ENCODE results near the gene IFITM5. TPM values are rescaled to one million over a fixed set of nuclear protein-coding genes. Genes with fewer than 3 reads are reported as not detected.

The IFITM5 gene
- total RNA-seq (not detected in 2 replicates), polyA plus RNA-seq (not detected in 2 replicates), polyA minus RNA-seq (not detected in 2 replicates)
- not detected for total RNA-seq (2013)

- Mint-ChIP-seq H3K27ac (peak within 1 kb of the TSS; percentile 26), H3K4me3 (no peak within 1 kb of the TSS), H3K27me3 (peaks cover 7% of the 10 kb centered on the region), H3K9me3 (ENCODE audit: insufficient read depth) (no peaks in the 10 kb centered on the region), H3K4me1 (peaks cover 23% of the 10 kb centered on the region)
- TF ChIP-seq EZH2 (IDR thresholded peaks at IDR 0.05; ENCODE audit: borderline replicate concordance, insufficient read depth, low read depth, low read length, poor library complexity, severe bottlenecking), result no peak
- TF ChIP-seq CTCF (IDR thresholded peaks at IDR 0.05), result no peak
- CTCF ChIA-PET, result interaction anchor here (1.2 to 5.1 kb wide), 3 partner anchors 10 to 48 kb away, joined by 3 to 32 read pairs (median 6); no protein-coding TSS in a partner anchor
- POLR2A ChIA-PET, result interaction anchor here (1.0 to 1.1 kb wide), 2 partner anchors 11 to 90 kb away, joined by 3 read pairs; partner anchors contain the start of gene PGGHG
- no peak within 1 kb of the TSS for H3K4me2 ChIP-seq (replicated peaks; ENCODE audit: low read depth, low read length, poor library complexity, severe bottlenecking)
- ATAC-seq (ENCODE audit: low read depth), result no peak
- no peaks in the 10 kb centered on the region for H3K79me2 ChIP-seq (ENCODE audit: control insufficient read depth, insufficient read depth, low read length)
- no peak within 1 kb of the TSS for H3K9ac ChIP-seq (ENCODE audit: low read length)
- no peak within 1 kb of the TSS for H3K27ac ChIP-seq (ENCODE audit: low read length in 2 of 2)
- H3K4me1 ChIP-seq (ENCODE audit: control insufficient read depth in 2 of 2, insufficient read depth in 2 of 2, low read length in 2 of 2), result peaks cover 15 to 18% of the 10 kb centered on the region in 2 donors
- peaks cover 0 to 15% (median 1%) of the 10 kb centered on the region in 4 experiments for H3K27me3 ChIP-seq (replicated peaks in 1 of 4; ENCODE audit: control extremely low read depth in 1 of 4, control insufficient read depth in 3 of 4, insufficient read depth in 4 of 4, low read length in 3 of 4)
- no peak within 1 kb of the TSS for H2AFZ ChIP-seq (ENCODE audit: insufficient read depth, low read depth, low read length, poor library complexity, severe bottlenecking)
- intact Hi-C loops (cut with micrococcal nuclease), result no loop called here
- no peak within 1 kb of the TSS for H3K4me3 ChIP-seq (ENCODE audit: control extremely low read depth in 1 of 5, extremely low read depth in 1 of 5, insufficient read depth in 1 of 5, low read depth in 2 of 5, low read length in 4 of 5)
- no peak for DNase-seq
- 75% methylated on average over 22 of the region's 40 CpGs for WGBS (ENCODE audit: insufficient coverage)
- H3K36me3 ChIP-seq (replicated peaks in 1 of 2; ENCODE audit: control extremely low read depth in 1 of 2, control insufficient read depth in 1 of 2, extremely low read depth in 1 of 2, insufficient read depth in 2 of 2, low read length in 1 of 2), result no peaks in the 10 kb centered on the region
- no peaks in the 10 kb centered on the region for H3K9me3 ChIP-seq (ENCODE audit: control extremely low read depth in 1 of 3, control insufficient read depth in 2 of 3, insufficient read depth in 1 of 3, low read length in 2 of 3)
- H4K20me1 ChIP-seq (ENCODE audit: control insufficient read depth, insufficient read depth, low read length, poor library complexity, severe bottlenecking), result no peaks in the 10 kb centered on the region
Observed at GRCh38 chr11:299081-299891, at the start of gene IFITM5. Gene IFITM5, minus strand, starts transcription at chr11:299526. Its CDS starts 36 bp downstream, at chr11:299490.

- ATAC-seq (ENCODE audit: low read depth), result no peak
- ChIA-PET POLR2A (interaction anchor here (0.7 kb wide), 1 partner anchor 24 kb away, joined by 7 read pairs; no protein-coding TSS in a partner anchor), CTCF (no interaction called here)
Observed at GRCh38 chr11:346529-346928, 47.2 kb upstream of the IFITM5 start.

More at GRCh38 chr11:346529-346928, 47.2 kb upstream of the IFITM5 start:
- H3K9me3 ChIP-seq (ENCODE audit: control extremely low read depth in 1 of 3, control insufficient read depth in 2 of 3, insufficient read depth in 1 of 3, low read length in 2 of 3), result peaks cover 0 to 5% (median 0%) of the 10 kb centered on the region in 3 donors
- H3K4me3 ChIP-seq (ENCODE audit: control extremely low read depth in 1 of 5, extremely low read depth in 1 of 5, insufficient read depth in 1 of 5, low read depth in 2 of 5, low read length in 4 of 5), result no peak overlapping the region
- H3K4me1 Mint-ChIP-seq, result peaks cover 20% of the 10 kb centered on the region
- intact Hi-C loops (cut with micrococcal nuclease), result no loop called here
- no peak overlapping the region for H3K27ac ChIP-seq (ENCODE audit: low read length in 2 of 2)
- H3K4me1 ChIP-seq (ENCODE audit: control insufficient read depth in 2 of 2, insufficient read depth in 2 of 2, low read length in 2 of 2), result peaks cover 15 to 23% of the 10 kb centered on the region in 2 donors
- DNase-seq, result no peak
- H3K9ac ChIP-seq (ENCODE audit: low read length), result no peak overlapping the region
- no peaks in the 10 kb centered on the region for H3K36me3 ChIP-seq (replicated peaks in 1 of 2; ENCODE audit: control extremely low read depth in 1 of 2, control insufficient read depth in 1 of 2, extremely low read depth in 1 of 2, insufficient read depth in 2 of 2, low read length in 1 of 2)
- TF ChIP-seq EZH2 (IDR thresholded peaks at IDR 0.05; ENCODE audit: borderline replicate concordance, insufficient read depth, low read depth, low read length, poor library complexity, severe bottlenecking), result no peak
- TF ChIP-seq CTCF (IDR thresholded peaks at IDR 0.05), result no peak
- H4K20me1 ChIP-seq (ENCODE audit: control insufficient read depth, insufficient read depth, low read length, poor library complexity, severe bottlenecking), result no peaks in the 10 kb centered on the region
- no peak overlapping the region for H2AFZ ChIP-seq (ENCODE audit: insufficient read depth, low read depth, low read length, poor library complexity, severe bottlenecking)
- H3K9me3 Mint-ChIP-seq (ENCODE audit: insufficient read depth), result no peaks in the 10 kb centered on the region
- H3K27me3 Mint-ChIP-seq, result no peaks in the 10 kb centered on the region
- H3K4me3 Mint-ChIP-seq, result no peak overlapping the region
- WGBS (ENCODE audit: insufficient coverage), result 97% methylated on average over 3 of the region's 3 CpGs
- no peak overlapping the region for H3K27ac Mint-ChIP-seq
- no peaks in the 10 kb centered on the region for H3K79me2 ChIP-seq (ENCODE audit: control insufficient read depth, insufficient read depth, low read length)
- no peak overlapping the region for H3K4me2 ChIP-seq (replicated peaks; ENCODE audit: low read depth, low read length, poor library complexity, severe bottlenecking)
- H3K27me3 ChIP-seq (replicated peaks in 1 of 4; ENCODE audit: control extremely low read depth in 1 of 4, control insufficient read depth in 3 of 4, insufficient read depth in 4 of 4, low read length in 3 of 4), result no peaks in the 10 kb centered on the region
